MCF 10A (cell line): ENCODE data around the gene CCDC137. TPM values are rescaled to one million over a fixed set of nuclear protein-coding genes. Genes with fewer than 3 reads are reported as not detected.
A peak's percentile ranks its signal among the peaks of the same experiment; 100 is the strongest.
"Not testable (repeated sequence)": the region's sequence is repeated elsewhere in the genome, so short reads cannot be mapped to it uniquely, and the experiment has no call there.

Experiments used
- BruUV-seq: library from RNA; stranded (reverse); fragments of 400-500 nt; replicated peaks from 2 replicates; lab custom pipeline; 2021; lab: Mats Ljungman, UMichigan
- CTCF ChIA-PET: fragments of 300-600 bp; sonication (Branson Sonifier 250); formaldehyde crosslinking; extraction: SDS; loops from one replicate; lab custom pipeline; 2021; ENCODE audit warnings: antibody characterized with exemption, inconsistent platforms; lab: Yijun Ruan, JAX
- POLR2A ChIA-PET: fragments of 300-600, 350-650 bp; sonication (Branson Sonifier 250); formaldehyde crosslinking; extraction: SDS; loops from one replicate; lab custom pipeline; 2020; ENCODE audit warnings: antibody characterized with exemption, inconsistent platforms; lab: Yijun Ruan, JAX
- DNase-seq: peaks from one replicate; pipeline ENCODE4 v3.0.0-alpha.2; 2018; ENCODE audit not compliant: unreplicated experiment
- H3K27ac Mint-ChIP-seq: one replicate; pipeline ENCODE4 v1.8.0; 2022; ENCODE audit warnings: mild to moderate bottlenecking, low read depth, mixed read lengths; ENCODE audit not compliant: unreplicated experiment
- H3K27me3 Mint-ChIP-seq: one replicate; pipeline ENCODE4 v1.8.0; 2022; ENCODE audit warnings: mixed read lengths; ENCODE audit not compliant: insufficient read depth, unreplicated experiment
- H3K36me3 Mint-ChIP-seq: one replicate; pipeline ENCODE4 v1.8.0; 2022; ENCODE audit warnings: mild to moderate bottlenecking, moderate library complexity, mixed read lengths; ENCODE audit not compliant: insufficient read depth, unreplicated experiment
- H3K4me1 Mint-ChIP-seq: one replicate; pipeline ENCODE4 v1.8.0; 2022; ENCODE audit warnings: mixed read lengths; ENCODE audit not compliant: insufficient read depth, unreplicated experiment
- H3K4me3 Mint-ChIP-seq: one replicate; pipeline ENCODE4 v1.8.0; 2022; ENCODE audit warnings: mild to moderate bottlenecking, moderate library complexity, mixed read lengths; ENCODE audit not compliant: unreplicated experiment
- H3K9me3 Mint-ChIP-seq: one replicate; pipeline ENCODE4 v1.8.0; 2022; ENCODE audit warnings: mixed read lengths; ENCODE audit not compliant: unreplicated experiment
- CTCF ChIP-seq: fragments of 200-600 bp; IDR thresholded peaks from one replicate; pipeline ENCODE4 v1.8.0; 2022; ENCODE audit warnings: antibody characterized with exemption, mild to moderate bottlenecking; ENCODE audit not compliant: unreplicated experiment
- intact Hi-C: fragments of 100-400 bp; cut with micrococcal nuclease; formaldehyde crosslinking; loops from 2 replicates; pipeline ENCODE4 v1.14.1; 2022
- total RNA-seq: library from RNA; stranded (reverse); gene quantifications from 2 replicates; pipeline ENCODE4 v1.2.3, GENCODE V29; 2022

Gene CCDC137
- total RNA-seq, 1 experiment from 2014 or later, result 27.1 TPM

- H3K4me3 Mint-ChIP-seq, H3K27ac Mint-ChIP-seq, BruUV-seq, intact Hi-C loops, H3K4me1 Mint-ChIP-seq, H3K27me3 Mint-ChIP-seq, H3K9me3 Mint-ChIP-seq: not testable (repeated sequence)
- POLR2A ChIA-PET, result interaction anchor here (0.8 to 2.8 kb wide), 4 partner anchors 9 to 187 kb away, joined by 3 to 10 read pairs (median 6); partner anchors contain the start of genes CCDC137, MRPL12, NPLOC4 and OXLD1
- CTCF ChIA-PET, result interaction anchor here (1.0 to 1.6 kb wide), 3 partner anchors 10 to 31 kb away, joined by 4 to 8 read pairs (median 5); no protein-coding TSS in a partner anchor
- TF ChIP-seq CTCF, result peak; percentile 66
- H3K36me3 Mint-ChIP-seq, result peaks cover 45% of the 10 kb centered on the region
- peak; percentile 30 for DNase-seq
Observed at GRCh38 chr17:81675515-81676221, 9.1 kb downstream of the CCDC137 start.

- peaks cover 5% of the 10 kb centered on the region for H3K4me1 Mint-ChIP-seq
- no TSS peak for BruUV-seq
- H3K4me3 Mint-ChIP-seq, result no peak overlapping the region
- intact Hi-C loops, result no loop called here
- H3K27ac Mint-ChIP-seq, result no peak overlapping the region
- H3K9me3 Mint-ChIP-seq, result no peaks in the 10 kb centered on the region
- peaks cover 36% of the 10 kb centered on the region for H3K36me3 Mint-ChIP-seq
- POLR2A ChIA-PET, result interaction anchor here (0.5 to 2.8 kb wide), 2 partner anchors 11 to 155 kb away, joined by 7 to 10 read pairs; partner anchors contain the start of genes CCDC137 and OXLD1
- TF ChIP-seq CTCF, result no peak
- CTCF ChIA-PET, result interaction anchor here (0.6 to 1.0 kb wide), 3 partner anchors 28 to 154 kb away, joined by 3 to 5 read pairs (median 3); no protein-coding TSS in a partner anchor
- DNase-seq, result no peak
- no peaks in the 10 kb centered on the region for H3K27me3 Mint-ChIP-seq
Observed at GRCh38 chr17:81676906-81677305, 10.4 kb downstream of the CCDC137 start.

- ChIA-PET POLR2A (interaction anchor here (1.2 to 1.6 kb wide), 5 partner anchors 10 to 31 kb away, joined by 3 to 7 read pairs (median 5); partner anchors contain the start of genes CCDC137, MRPL12 and OXLD1), CTCF (interaction anchor here (0.7 kb wide), 1 partner anchor 567 kb away, joined by 3 read pairs; no protein-coding TSS in a partner anchor)
- no peak for DNase-seq
- TF ChIP-seq CTCF, result no peak
- no peak overlapping the region for H3K27ac Mint-ChIP-seq
- H3K4me1 Mint-ChIP-seq, result peaks cover 5% of the 10 kb centered on the region
- intact Hi-C loops, result no loop called here
- no peaks in the 10 kb centered on the region for H3K27me3 Mint-ChIP-seq
- BruUV-seq, result no TSS peak
- H3K36me3 Mint-ChIP-seq, result peaks cover 19% of the 10 kb centered on the region
- no peak overlapping the region for H3K4me3 Mint-ChIP-seq
- no peaks in the 10 kb centered on the region for H3K9me3 Mint-ChIP-seq
Observed at GRCh38 chr17:81680150-81680549, 13.6 kb downstream of the CCDC137 start.

- no peaks in the 10 kb centered on the region for H3K27me3 Mint-ChIP-seq
- ChIA-PET POLR2A (interaction anchor here (0.6 to 5.0 kb wide), 6 partner anchors 16 to 1424 kb away, joined by 3 to 101 read pairs (median 30); partner anchors contain the start of genes CCDC137, NPLOC4, OXLD1 and SLC25A10), CTCF (interaction anchor here (1.1 kb wide), 1 partner anchor 9 kb away, joined by 3 read pairs; no protein-coding TSS in a partner anchor)
- DNase-seq, result no peak
- H3K4me3 Mint-ChIP-seq, result no peak overlapping the region
- no peak for TF ChIP-seq CTCF
- H3K27ac Mint-ChIP-seq, result no peak overlapping the region
- H3K9me3 Mint-ChIP-seq, result no peaks in the 10 kb centered on the region
- BruUV-seq, result no TSS peak
- H3K36me3 Mint-ChIP-seq, result peaks cover 30% of the 10 kb centered on the region
- intact Hi-C loops, result loop anchor here (2.0 kb wide), 1 partner anchor 15 kb away; the partner anchor contains the start of genes CCDC137 and OXLD1
- H3K4me1 Mint-ChIP-seq, result peaks cover 5% of the 10 kb centered on the region
Observed at GRCh38 chr17:81681672-81682071, 15.1 kb downstream of the CCDC137 start.
